Measurements from ENCODE around the gene DCLK1.

DNA sequence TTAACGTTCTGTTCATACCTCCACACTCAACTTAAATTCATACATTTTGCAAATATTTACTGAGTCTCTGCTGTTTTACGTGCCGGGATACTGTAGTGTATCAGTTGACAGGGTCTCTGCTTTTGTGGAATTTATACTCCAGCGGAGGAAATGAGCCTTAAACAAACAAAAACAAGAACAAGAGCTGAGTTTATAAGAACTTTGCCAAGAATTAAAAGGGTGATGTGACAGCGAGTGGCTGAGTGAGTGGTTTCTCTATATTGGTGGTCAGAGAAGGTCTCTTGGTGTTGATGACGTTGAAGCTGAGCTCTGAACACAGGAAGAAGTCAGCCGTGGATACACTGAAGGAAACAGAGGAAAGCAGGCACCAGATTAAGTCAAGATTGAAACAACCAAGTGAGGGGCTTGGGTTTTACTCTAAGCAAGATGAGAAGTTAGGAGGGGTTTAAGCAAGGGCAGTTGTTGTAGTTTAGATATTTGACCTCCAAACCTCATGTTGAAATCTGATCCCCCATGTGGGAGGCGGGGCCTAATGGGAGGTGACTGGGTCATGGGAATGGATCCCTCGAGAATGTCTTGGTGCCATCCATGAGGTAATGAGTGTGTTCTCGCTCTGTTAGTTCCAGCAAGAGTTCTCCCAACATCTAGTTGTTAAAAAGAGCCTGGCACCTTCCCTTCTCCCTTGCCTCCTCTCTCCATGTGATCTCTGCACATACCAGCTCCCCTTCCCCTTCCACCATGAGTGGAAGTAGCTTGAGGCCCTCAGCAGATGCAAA is 248.3 kb downstream of the DCLK1 start:
- TF ChIP-seq CTCF (IDR thresholded peaks at IDR 0.05) = no peak
- TF ChIP-seq POLR2AphosphoS5 (IDR thresholded peaks at IDR 0.05) = no peak
- TF ChIP-seq POLR2A (IDR thresholded peaks at IDR 0.05; ENCODE audit: low read depth) = no peak

Measured in esophagus muscularis mucosa (tissue), 3 donors.